Measurements from ENCODE around the gene KCNH4. TPM values are rescaled to one million over a fixed set of nuclear protein-coding genes. Genes with fewer than 3 reads are reported as not detected.

KCNH4 gene
- total RNA-seq, 1 donor from 2014 or later: not detected

GRCh38 chr17:42133461-42134041 lies 47.4 kb downstream of the KCNH4 start:
- Mint-ChIP-seq H3K4me1 (peaks cover 14% of the 10 kb centered on the region), H3K9me3 (no peaks in the 10 kb centered on the region), H3K27me3 (ENCODE audit: insufficient read depth, low read depth) (peaks cover 8% of the 10 kb centered on the region), H3K27ac (no peak overlapping the region), H3K36me3 (peaks cover 13% of the 10 kb centered on the region), H3K4me3 (no peak overlapping the region)
- H3K9me3 ChIP-seq (ENCODE audit: low read depth): no peaks in the 10 kb centered on the region
- H3K36me3 ChIP-seq: no peaks in the 10 kb centered on the region
- no peak overlapping the region for H2AFZ ChIP-seq (replicated peaks)
- H3K27me3 ChIP-seq: no peaks in the 10 kb centered on the region
- TF ChIP-seq EZH2 (IDR thresholded peaks at IDR 0.05) (no peak), EZH2phosphoT487 (IDR thresholded peaks at IDR 0.05) (no peak), CTCF (IDR thresholded peaks at IDR 0.05) (no peak)
- H3K4me1 ChIP-seq: no peaks in the 10 kb centered on the region
- no peak overlapping the region for H3K27ac ChIP-seq
- H3K4me3 ChIP-seq: no peak overlapping the region
- no peak overlapping the region for H3K9ac ChIP-seq
- H3F3A ChIP-seq (ENCODE audit: low read depth): no peaks in the 10 kb centered on the region
- no peak overlapping the region for H3K4me2 ChIP-seq
- peaks cover 34% of the 10 kb centered on the region for H3K79me2 ChIP-seq (ENCODE audit: low read depth)
- DNase-seq (ENCODE audit: low spot score): no peak
- H4K20me1 ChIP-seq (ENCODE audit: low read depth): peaks cover 52% of the 10 kb centered on the region

- H4K20me1 ChIP-seq (ENCODE audit: low read depth): peaks cover 46% of the 10 kb centered on the region
- no peaks in the 10 kb centered on the region for H3F3A ChIP-seq (ENCODE audit: low read depth)
- H3K36me3 Mint-ChIP-seq: peaks cover 18% of the 10 kb centered on the region
- H3K27ac Mint-ChIP-seq: no peak overlapping the region
- H3K36me3 ChIP-seq: no peaks in the 10 kb centered on the region
- H3K27me3 Mint-ChIP-seq (ENCODE audit: insufficient read depth, low read depth): peaks cover 8% of the 10 kb centered on the region
- H3K9me3 ChIP-seq (ENCODE audit: low read depth): no peaks in the 10 kb centered on the region
- no peak overlapping the region for H2AFZ ChIP-seq (replicated peaks)
- H3K9me3 Mint-ChIP-seq: no peaks in the 10 kb centered on the region
- no peak overlapping the region for H3K9ac ChIP-seq
- no peaks in the 10 kb centered on the region for H3K4me1 ChIP-seq
- H3K4me3 Mint-ChIP-seq: no peak overlapping the region
- peaks cover 29% of the 10 kb centered on the region for H3K79me2 ChIP-seq (ENCODE audit: low read depth)
- no peak overlapping the region for H3K27ac ChIP-seq
- H3K27me3 ChIP-seq: no peaks in the 10 kb centered on the region
- TF ChIP-seq EZH2 (IDR thresholded peaks at IDR 0.05) (no peak), CTCF (IDR thresholded peaks at IDR 0.05) (no peak), EZH2phosphoT487 (IDR thresholded peaks at IDR 0.05) (no peak)
- peaks cover 14% of the 10 kb centered on the region for H3K4me1 Mint-ChIP-seq
- no peak overlapping the region for H3K4me2 ChIP-seq
- DNase-seq (ENCODE audit: low spot score): no peak
- H3K4me3 ChIP-seq: no peak overlapping the region
These were observed 48.0 kb downstream of the KCNH4 start for GRCh38 chr17:42132941-42133340.

GRCh38 chr17:42131981-42132432 lies 48.9 kb downstream of the KCNH4 start:
- no peak overlapping the region for H3K4me2 ChIP-seq
- H2AFZ ChIP-seq (replicated peaks): no peak overlapping the region
- H3K79me2 ChIP-seq (ENCODE audit: low read depth): peaks cover 22% of the 10 kb centered on the region
- H3K36me3 Mint-ChIP-seq: peaks cover 18% of the 10 kb centered on the region
- DNase-seq (ENCODE audit: low spot score): no peak
- no peak overlapping the region for H3K4me3 Mint-ChIP-seq
- no peak overlapping the region for H3K27ac Mint-ChIP-seq
- peaks cover 46% of the 10 kb centered on the region for H4K20me1 ChIP-seq (ENCODE audit: low read depth)
- H3K4me1 Mint-ChIP-seq: peaks cover 14% of the 10 kb centered on the region
- no peaks in the 10 kb centered on the region for H3K9me3 ChIP-seq (ENCODE audit: low read depth)
- H3K9ac ChIP-seq: no peak overlapping the region
- TF ChIP-seq CTCF (IDR thresholded peaks at IDR 0.05): no peak
- TF ChIP-seq EZH2phosphoT487 (IDR thresholded peaks at IDR 0.05): no peak
- TF ChIP-seq EZH2 (IDR thresholded peaks at IDR 0.05): no peak
- H3K27ac ChIP-seq: no peak overlapping the region
- peaks cover 8% of the 10 kb centered on the region for H3K27me3 Mint-ChIP-seq (ENCODE audit: insufficient read depth, low read depth)
- H3K4me3 ChIP-seq: no peak overlapping the region
- H3K4me1 ChIP-seq: no peaks in the 10 kb centered on the region
- H3K27me3 ChIP-seq: no peaks in the 10 kb centered on the region
- H3F3A ChIP-seq (ENCODE audit: low read depth): no peaks in the 10 kb centered on the region
- H3K36me3 ChIP-seq: peaks cover 2% of the 10 kb centered on the region
- no peaks in the 10 kb centered on the region for H3K9me3 Mint-ChIP-seq
